Breast epithelium (tissue), 3 donors: ENCODE results near the gene GNAQ.

Source experiments
- POLR2A ChIP-seq: fragments of 450-650 bp; IDR thresholded peaks from one replicate; pipeline ENCODE4 v1.6.1; 2016; ENCODE audit warnings: antibody characterized with exemption, mild to moderate bottlenecking, moderate library complexity
- TF ChIP-seq, protein P1 (sequence below), 3 donors: fragments of 450-650 bp; IDR thresholded peaks; one replicate each; pipeline ENCODE4 v1.5.1; 2016 to 2017; ENCODE audit warnings: antibody characterized with exemption in 3 of 3, mild to moderate bottlenecking in 3 of 3, moderate library complexity in 3 of 3

DNA sequence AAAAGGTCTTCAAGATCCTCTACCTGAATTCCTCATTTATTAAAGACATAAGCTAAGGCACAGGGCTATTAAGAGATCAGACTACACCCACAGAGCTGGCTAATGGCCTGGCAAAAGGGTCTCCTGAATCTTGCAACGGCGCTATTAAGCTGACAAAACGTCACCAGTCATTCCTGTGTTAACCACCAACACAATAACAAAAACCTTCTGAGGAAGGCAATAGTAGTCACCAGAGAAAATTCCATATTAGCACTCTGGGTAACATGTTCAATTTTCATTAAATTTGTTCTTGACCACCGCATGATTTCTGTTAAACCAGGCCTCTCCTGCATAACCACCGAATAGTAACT is 77.0 kb downstream of the GNAQ start:
- TF ChIP-seq, protein P1, sequence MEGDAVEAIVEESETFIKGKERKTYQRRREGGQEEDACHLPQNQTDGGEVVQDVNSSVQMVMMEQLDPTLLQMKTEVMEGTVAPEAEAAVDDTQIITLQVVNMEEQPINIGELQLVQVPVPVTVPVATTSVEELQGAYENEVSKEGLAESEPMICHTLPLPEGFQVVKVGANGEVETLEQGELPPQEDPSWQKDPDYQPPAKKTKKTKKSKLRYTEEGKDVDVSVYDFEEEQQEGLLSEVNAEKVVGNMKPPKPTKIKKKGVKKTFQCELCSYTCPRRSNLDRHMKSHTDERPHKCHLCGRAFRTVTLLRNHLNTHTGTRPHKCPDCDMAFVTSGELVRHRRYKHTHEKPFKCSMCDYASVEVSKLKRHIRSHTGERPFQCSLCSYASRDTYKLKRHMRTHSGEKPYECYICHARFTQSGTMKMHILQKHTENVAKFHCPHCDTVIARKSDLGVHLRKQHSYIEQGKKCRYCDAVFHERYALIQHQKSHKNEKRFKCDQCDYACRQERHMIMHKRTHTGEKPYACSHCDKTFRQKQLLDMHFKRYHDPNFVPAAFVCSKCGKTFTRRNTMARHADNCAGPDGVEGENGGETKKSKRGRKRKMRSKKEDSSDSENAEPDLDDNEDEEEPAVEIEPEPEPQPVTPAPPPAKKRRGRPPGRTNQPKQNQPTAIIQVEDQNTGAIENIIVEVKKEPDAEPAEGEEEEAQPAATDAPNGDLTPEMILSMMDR (IDR thresholded peaks at IDR 0.05) = no peak
- no peak for TF ChIP-seq POLR2A
